GM18907 (cell line): Measurements from ENCODE around the gene ZSCAN31.
"Not testable (repeated sequence)": the region's sequence is repeated elsewhere in the genome, so short reads cannot be mapped to it uniquely, and the experiment has no call there.

Experiments used
- ATAC-seq: cut with Tn5 transposase; IDR thresholded peaks from one replicate; pipeline ENCODE4 v1.9.1; 2021; ENCODE audit warnings: mild to moderate bottlenecking, moderate library complexity; ENCODE audit not compliant: unreplicated experiment

ZSCAN31 gene

DNA sequence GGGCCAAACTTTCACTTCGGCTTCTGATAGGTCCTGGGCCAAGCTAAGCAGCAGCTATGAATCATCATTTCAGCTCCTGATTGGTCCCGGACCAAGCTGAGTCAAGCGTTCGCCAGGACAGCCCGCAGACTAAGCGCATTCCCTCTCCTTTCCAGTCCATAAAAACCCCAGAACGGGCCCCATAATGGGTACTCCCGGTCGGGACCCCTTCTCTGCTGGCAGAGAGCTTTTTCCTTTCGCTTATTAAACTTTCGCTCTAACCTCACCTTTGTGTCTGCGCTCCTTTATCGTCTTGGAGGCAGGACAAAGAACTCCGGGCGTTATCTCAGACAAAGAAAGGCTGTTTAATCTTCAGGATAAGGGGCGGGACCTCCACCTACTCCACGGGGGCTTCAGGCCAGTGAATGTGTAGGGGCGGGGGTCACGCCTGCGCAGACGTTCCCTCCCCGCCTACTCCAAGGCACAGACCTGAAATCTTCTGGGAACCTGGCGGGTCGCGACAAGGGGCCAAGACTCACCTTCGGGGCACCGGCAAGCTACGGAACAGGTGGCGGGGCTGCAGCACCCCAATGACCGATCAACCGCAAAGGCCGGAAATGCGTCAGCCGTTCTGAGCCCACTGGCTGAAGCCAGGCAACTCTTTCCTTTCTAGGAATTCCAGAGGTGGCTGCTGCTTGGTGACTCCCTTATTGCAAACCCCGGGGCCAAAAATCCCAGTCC lies at the start of gene ZSCAN31:
Gene ZSCAN31, minus strand, starts transcription at position 585 of the 720 bp plus-strand sequence. CDS start 6,465 bp downstream, outside the sequence.
- ATAC-seq: peak; percentile 91

DNA sequence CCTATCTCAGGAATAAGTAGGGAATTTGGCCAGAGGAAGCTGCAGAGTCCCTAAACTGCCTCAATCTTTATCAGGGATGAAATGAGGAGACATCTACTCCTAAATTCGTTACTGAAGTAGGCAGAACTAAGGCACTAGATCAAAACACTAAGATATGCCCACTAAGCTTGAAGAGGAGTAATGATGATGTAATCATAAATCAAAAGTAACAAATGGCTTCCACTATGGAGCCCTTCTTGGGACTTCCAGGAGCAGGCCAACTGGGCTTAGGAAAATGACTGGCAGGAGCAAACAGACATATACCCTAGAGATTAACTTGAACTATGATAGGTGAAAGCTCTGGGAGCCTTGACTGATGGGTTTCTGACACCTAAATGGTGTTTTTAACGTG lies 48.2 kb upstream of the ZSCAN31 start:
- ATAC-seq: no peak

DNA sequence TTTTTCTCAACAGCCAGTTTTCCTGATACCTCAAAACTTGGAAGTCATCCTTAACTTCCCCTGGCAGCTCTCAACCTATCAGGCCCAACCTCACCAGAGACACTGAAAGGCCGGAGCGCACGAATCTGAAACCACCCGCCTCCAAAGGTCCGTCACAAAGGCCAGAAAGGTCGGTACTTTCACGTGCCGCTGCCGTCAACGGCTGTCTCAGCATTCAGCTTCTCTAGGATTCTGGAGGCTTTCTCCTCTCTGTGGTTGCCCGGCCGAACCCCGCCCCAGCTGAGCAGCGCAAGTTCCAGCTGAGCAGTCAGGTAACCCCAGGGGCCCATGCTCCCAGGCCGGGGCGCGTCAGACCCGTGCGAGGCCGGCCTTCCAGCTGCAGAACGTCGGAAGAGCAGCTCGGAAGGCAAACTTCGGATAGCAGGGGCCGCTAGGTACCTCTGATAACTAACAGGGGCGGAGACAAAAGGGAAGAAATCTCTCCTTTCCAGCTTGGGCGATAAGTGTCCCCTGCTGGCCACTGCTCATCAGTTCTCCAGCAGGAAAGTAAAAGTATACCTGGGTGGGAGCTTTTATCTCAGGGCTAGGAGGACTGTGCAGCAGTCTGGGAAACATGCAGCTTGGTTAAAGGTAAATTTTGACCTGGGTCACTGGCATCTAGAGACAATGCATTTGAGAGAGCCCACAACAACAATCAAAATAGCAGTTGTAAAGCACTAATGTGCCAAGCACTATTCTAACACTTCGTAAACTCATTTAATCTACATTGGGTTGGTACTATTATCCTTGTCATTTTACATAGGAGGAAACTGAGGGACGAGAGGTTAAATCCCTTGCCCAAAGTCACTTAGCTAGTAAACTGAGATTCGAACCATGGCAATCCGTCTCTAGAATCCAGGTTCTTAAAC lies 47.5 kb upstream of the ZSCAN31 start:
- peak; percentile 93 for ATAC-seq

DNA sequence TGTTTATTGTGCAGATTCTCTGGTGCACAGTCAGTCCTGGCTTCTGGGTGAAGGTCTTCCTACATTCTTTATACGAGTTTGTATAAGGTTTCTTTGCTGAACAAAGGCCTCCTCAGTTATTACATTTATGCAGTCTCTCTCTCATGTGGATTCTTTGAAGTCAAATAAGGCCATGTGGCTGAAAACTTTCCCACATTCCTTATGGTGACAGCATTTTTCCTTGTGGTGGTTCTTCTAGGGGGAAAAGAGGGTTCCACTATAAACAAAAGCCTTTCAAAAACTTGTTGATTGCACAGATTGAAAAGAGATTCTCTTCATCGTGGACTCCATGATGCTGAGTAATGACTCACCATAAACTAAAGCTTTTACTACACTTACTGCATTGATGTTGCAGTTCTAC lies 44.4 kb upstream of the ZSCAN31 start:
- ATAC-seq: no peak

DNA sequence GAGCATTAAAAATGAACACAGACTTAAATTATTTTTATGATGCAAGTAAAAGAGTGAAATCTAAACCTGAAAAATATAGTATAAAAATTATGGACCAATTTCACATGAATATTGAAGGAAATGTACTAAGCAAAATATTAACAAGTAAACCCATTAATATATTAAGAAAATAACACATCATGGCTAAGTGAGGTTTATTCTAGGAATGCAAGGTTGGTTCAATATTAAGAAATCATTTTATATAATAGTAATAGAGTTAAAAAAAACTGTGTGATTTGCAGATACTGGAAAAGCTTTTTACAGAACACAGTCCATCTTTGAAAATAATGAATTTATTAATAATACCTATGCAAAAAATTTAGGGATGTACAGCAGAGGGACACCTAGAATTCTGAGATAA lies 42.7 kb upstream of the ZSCAN31 start:
- no peak for ATAC-seq

DNA sequence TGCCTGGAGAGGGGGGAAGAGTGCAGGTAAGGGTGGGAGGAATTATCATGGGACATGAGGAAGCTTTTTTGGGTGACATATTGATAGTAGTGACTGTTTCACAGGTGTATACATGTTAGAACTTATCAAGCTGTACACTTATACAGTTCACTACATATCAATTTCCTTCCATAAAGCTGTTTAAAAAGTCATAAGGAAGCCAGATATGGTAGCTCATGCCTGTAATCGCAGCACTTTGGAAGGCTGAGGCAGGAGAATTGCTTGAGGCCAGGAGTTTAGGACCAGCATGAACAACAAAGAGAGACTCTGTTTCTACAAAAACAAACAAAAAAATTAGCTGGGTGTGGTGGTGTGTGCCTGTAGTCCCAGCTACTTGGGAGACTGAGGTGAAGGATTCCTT lies 41.9 kb upstream of the ZSCAN31 start:
- ATAC-seq: no peak

DNA sequence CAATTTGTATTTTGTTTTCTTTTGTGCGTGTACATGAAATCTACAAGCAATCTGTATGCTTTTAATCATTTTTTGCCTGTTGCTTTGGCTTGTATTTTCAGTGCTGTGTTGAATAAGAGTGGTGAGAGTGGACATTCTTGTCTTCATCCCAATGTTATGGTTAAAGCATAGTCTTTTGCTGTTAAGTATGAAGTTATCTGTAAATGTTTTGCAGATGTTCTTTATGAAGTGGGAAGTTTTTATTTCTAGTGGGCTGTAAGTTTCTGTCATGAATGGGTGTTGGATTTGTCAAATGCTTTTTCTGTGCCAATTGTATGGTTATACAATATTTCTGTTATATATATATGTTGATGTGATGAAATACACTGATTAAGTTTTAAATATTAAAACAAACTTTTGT lies 38.0 kb upstream of the ZSCAN31 start:
- no peak for ATAC-seq

DNA sequence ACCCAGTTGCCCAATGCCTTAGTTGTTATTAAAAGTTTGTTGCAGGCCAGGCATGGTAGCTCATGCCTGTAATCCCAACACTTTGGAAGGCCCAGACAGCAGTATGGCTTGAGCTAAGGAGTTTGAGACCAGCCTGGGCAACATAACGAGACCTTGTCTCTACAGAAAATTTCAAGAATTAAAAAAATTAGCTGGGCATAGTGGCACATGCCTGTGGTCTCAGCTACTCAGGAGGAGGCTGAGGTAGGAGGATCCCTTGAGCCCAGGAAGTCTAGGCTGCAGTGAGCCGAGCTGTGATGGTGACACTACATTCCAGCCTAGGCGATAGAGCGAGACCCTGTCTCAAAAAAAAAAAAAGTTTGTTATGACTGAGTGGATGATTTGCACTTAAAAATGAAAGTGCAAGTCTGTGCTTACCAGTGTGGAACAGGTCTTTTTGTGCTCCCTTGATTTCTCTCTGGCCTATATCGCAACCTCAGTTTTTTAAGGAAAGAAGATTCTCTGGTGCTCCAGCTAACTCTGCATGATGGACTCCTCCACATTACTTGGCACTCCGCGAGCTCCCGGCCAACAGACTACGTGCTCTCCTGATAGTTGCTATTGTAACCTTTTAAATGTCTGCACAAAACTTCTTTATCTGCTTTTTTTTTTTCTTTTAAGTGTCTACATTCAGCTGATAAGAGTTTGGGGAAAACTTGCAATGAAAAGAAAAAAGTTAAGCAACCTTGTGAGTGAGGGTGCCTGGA lies 35.9 kb upstream of the ZSCAN31 start:
- ATAC-seq: peak; percentile 65

DNA sequence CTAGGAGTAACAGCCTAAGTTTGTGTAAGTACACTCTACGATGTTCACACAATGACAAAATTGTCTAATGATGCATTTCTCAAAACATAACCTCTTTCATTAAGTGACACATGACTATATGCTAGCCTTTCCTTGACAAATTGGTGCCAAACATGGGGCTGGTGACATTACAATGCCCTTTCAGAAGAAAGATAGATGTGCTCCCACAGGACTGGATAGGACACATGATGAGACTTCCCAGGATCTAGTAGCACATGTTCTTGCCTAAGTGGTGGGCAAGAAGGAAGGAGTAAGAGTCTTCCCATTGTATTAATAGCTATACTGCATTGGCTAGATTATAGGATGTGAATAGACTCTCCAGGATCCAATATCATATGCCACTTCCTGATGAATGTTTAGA lies 35.3 kb upstream of the ZSCAN31 start:
- no peak for ATAC-seq

DNA sequence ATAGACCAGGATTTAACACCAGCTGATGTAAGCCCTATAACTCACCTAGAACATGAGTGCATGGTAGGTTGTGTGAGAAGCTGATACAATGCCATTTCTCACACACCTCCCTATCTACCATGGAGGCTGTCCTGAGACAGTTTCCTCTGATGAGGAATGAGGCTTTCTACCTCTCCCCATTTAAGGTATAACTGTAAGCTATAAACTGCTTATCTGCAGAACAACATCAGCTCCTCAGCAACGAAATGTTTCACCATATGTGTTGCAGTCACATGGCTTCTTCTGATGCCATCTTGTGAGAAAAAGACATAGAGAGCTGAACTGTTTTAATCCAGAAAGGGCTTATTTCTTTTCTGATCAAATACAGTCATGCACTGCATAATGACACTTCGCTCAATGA lies 34.5 kb upstream of the ZSCAN31 start:
- ATAC-seq: no peak

DNA sequence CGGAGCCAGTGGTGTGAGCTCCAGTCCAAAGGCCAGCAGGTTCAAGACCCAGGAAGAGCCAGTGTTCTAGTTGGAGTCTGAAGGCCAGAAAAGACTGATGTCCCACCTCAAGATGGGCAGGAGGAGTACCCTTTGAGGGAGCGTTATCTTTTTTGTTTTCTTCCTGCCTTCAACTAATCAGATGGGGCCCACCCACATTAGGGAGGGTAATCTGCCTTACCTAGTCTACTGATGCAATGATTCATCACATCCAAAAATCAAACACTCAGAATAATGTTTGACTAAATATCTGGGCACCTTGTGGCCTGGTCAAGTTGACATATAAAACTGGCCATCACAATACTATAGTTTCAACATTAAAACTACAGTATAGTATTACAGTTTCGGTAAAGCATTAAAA lies 33.5 kb upstream of the ZSCAN31 start:
- no peak for ATAC-seq

DNA sequence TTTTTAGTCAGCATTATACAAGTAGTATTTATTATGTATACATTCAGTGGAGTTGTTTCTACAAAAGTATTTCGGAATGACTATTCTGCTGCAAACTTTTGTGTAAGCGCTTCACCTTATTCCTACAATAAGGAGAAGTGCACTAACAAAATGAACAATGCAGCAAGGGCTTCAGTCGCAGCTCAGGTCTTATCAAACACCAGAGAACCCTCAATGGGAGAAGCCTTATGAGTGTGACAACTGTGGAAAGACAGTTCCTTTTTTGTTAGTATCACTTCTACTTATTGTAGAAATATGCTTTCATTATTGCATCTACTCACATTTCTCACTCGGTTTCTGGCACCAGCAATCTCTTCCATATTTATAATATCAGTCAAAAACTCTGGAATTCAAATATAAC lies 32.6 kb upstream of the ZSCAN31 start:
- ATAC-seq: no peak

DNA sequence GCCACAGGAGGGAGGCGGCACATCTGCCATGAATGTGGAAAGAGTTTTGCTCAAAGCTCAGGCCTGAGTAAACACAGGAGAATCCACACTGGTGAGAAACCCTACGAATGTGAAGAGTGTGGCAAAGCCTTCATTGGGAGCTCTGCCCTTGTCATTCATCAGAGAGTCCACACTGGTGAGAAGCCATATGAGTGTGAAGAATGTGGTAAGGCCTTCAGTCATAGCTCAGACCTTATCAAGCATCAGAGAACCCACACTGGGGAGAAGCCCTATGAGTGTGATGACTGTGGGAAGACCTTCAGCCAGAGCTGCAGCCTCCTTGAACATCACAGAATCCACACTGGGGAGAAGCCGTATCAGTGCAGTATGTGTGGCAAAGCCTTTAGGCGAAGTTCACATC lies 29.6 kb upstream of the ZSCAN31 start:
- ATAC-seq: not testable (repeated sequence)

DNA sequence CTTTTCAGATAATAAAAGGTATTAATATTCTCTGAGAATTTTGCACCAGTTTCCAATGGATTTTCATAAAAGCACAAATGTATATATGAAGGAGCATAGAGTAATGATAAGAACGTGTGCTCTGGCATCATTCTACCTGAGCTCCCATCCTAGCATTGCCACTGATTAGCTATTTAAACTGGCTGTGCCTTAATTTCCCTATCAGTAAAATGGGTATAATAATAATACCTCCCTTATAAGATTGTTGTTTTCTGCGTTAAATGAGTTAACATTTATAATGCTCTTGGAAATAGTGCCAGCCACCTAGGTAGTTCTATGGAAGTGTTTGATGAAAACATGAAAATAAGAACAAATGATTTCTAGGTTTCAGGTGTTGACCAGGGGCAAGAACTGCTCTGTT lies 25.0 kb upstream of the ZSCAN31 start:
- no peak for ATAC-seq

DNA sequence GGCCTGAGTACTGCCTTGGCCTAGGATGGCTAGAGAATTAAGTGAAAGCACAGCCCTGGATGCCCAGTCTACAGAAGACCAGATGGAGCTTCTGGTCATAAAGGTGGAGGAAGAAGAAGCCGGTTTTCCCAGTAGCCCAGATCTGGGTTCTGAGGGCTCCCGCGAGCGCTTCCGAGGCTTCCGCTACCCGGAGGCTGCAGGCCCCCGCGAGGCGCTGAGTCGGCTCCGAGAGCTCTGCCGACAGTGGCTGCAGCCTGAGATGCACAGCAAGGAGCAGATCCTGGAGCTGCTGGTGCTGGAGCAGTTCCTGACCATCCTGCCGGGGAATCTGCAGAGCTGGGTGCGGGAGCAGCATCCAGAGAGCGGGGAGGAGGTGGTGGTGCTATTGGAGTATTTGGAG lies 23.6 kb upstream of the ZSCAN31 start:
- ATAC-seq: not testable (repeated sequence)

DNA sequence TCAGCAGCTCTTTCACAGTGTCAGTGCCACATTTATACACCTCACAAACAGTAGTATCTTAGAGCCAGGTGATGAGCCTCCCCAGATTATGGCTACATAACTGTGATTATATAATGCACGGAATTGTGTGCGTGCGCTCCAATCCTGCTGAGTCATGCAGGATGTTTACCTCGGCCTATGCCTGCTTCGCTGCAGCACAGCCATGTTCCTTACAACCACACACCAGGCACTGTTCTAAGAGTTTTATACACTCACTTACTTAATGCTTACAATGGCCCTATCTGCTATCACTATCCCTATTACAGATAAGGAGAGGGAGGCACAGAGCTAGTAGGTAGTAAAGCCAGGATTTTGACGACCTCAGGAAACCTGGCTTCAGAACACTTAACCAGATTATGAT lies 21.1 kb upstream of the ZSCAN31 start:
- ATAC-seq: no peak

DNA sequence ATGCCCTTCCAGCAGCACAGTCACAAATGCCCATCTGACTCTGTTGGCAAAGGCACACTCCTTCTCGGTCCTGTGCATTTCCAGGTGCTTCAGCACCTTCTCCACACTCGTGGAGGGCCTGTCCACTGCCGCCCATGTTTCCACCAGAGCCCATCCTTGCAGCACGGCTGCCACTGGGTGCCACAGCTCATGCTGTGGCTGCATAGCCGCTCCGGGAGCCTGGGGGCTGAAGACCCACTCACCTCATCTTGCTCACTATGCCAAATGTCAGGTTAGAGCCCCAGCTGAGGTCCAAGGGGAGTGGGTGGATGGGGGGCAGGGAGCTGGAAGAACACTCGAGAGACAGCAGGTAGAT lies 20.7 kb upstream of the ZSCAN31 start:
- ATAC-seq: no peak

DNA sequence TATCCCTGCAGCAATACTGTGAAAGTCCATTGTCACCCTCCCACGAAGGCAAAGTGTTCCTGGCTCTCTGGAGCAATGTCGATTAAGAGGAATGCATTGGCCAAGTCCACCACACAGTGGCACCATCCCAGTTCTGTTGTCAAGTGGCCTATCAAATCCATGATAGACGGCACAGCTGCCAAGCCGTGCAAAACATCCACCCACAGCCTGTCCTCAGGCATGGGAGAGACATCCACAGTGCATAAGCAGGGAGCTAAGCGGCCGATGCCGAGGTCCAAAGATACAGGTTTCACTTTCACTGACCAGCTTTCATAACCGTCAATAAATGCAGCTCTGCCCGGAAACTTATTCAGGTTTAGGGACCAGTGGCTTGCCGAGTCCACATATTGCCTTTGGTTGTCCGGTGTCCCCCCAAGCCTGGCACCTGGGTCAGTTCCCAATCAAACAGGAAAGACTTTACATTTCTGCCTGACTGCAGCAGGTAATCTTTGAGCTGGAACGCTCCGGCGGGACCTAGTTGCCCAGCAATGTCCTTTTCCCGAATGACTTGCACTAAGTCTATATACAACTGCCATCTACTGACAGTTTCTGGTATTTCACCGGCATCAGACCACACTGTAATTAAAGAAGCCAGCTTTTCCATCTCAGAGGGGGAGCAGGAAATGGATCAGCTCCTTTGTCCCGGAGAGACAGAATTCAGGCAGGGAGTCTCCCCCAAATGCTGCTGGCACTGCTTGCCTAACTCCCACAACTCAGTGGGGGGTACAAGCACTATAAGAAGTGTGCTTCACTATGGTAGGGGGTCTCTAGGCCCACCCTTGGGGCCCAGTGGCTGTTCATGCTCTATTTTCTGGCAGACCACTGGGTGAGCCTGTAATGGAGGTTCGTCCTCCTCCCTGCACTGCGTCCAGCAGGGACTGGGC lies 20.1 kb upstream of the ZSCAN31 start:
- peak; percentile 77 for ATAC-seq

DNA sequence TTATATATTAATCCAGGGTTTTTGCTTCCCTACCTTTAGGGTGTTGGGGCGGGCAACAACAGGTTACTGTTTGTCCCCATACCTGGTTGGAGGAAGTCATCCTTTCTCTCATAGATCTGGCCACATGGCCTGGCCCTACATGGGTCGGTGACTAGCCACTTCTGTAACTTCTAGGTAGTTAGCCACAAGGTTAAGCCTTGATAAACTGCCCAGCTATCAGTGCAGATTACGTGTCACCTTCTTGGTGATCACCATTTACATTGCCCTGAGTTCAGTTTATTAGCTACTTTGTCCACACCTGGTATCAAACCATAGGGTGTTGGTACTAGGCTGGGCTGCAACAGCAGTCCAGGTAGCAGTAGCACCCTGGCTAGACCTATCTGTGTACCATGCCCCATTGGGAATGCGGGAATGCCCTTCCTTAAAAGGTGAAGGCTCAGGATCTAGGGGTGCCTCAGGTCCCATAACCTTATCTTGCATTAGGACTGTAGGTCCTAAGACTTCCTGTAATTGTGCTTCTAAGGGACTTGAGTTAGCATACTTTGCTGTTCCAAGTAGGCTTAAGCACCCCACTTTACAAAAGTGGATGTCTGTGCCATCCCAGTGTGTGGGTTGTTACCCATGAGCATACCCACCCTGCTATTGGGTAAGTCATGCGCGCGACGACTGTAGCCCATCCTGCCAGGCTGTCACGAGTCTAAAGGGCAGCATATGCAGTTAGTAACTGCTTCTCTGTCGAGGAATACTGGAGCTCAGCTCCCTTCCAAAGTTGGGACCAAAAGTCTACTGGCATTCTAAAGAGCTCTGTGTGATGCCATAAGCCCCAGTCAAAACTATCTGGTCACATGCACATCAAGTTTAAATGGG lies 19.0 kb upstream of the ZSCAN31 start:
- no peak for ATAC-seq
